ENCODE measurements around the gene PISD.

Gene PISD

DNA sequence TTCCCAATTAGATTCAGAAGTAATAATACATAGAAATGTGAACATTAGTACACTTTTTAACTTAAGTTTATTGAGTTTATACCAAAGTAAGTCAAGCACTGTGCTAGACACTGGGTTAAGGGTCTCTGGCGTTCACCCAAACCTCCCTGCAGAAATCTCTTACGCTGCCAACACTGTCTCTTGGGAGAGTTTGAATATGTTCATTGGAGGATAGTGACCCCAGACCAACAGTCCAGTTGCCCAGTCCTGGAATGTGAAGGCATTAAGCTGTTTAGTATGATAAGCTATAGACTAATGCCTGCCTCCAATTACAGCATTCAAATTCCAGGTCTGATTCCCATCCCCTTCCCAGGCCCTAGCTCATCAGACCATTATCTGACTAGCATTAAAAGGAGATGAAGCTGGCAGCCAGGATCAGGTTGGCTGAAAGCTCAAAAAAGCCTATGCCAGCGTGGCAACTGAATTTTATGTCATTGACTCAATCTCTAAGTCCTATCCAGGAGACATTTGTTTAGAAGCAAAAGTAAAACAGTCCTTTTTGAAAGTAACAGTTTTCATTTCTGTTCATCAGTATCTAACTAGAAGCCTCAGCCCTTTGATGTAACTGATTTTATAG lies 87.9 kb downstream of the PISD start:
- H3K4me1 ChIP-seq (ENCODE audit: control extremely low read depth in 1 of 4, control insufficient read depth in 4 of 4, insufficient read depth in 4 of 4, low read length in 3 of 4): no peaks in the 10 kb centered on the region
- CTCF ChIA-PET: interaction anchor here (1.0 to 1.6 kb wide), 2 partner anchors 9 to 17 kb away, joined by 4 to 11 read pairs; no protein-coding TSS in a partner anchor
- H3K27ac ChIP-seq (ENCODE audit: insufficient read depth in 1 of 2, low read depth in 1 of 2, low read length in 2 of 2, poor library complexity in 1 of 2, severe bottlenecking in 2 of 2): no peak overlapping the region
- no peak overlapping the region for H3K4me3 ChIP-seq (ENCODE audit: control insufficient read depth in 1 of 7, extremely low read depth in 1 of 7, insufficient read depth in 4 of 7, low read depth in 2 of 7, low read length in 6 of 7)
- peaks cover 4 to 51% (median 29%) of the 10 kb centered on the region in 4 experiments for H3K36me3 ChIP-seq (ENCODE audit: control insufficient read depth in 4 of 4, insufficient read depth in 4 of 4, low read length in 3 of 4)
- 100% methylated on average over 2 of the region's 3 CpGs for WGBS (ENCODE audit: insufficient coverage)
- no peak for DNase-seq
- H3K27me3 ChIP-seq (replicated peaks in 2 of 5; ENCODE audit: control insufficient read depth in 4 of 5, insufficient read depth in 5 of 5, low read length in 4 of 5): no peaks in the 10 kb centered on the region
- POLR2A ChIA-PET: no interaction called here
- no peaks in the 10 kb centered on the region for H3K9me3 ChIP-seq (ENCODE audit: control extremely low read depth in 1 of 5, control insufficient read depth in 4 of 5, insufficient read depth in 2 of 5, low read depth in 1 of 5, low read length in 4 of 5)

DNA sequence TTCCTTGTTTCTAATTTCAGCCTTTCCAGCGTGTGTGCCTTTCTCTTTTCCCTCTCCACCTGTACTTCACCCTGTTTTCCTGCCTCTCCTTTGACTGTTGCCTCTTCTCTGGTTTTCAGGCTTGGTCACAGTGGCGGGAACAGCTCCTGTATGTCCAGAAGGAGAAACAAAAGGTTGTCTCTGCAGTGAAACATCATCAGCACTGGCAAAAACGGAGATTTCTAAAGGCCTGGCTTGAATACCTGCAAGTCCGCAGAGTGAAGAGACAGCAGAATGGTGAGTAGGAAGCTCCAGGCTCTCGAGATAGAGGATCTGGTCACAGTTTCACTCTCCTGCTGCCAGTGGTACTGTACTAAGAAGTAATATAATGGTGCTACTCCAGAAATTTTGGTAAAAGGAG lies 89.1 kb downstream of the PISD start:
- Histone ChIP-seq H3K4me3 (ENCODE audit: control insufficient read depth in 1 of 7, extremely low read depth in 1 of 7, insufficient read depth in 4 of 7, low read depth in 2 of 7, low read length in 6 of 7) (no peak overlapping the region), H3K27ac (ENCODE audit: insufficient read depth in 1 of 2, low read depth in 1 of 2, low read length in 2 of 2, poor library complexity in 1 of 2, severe bottlenecking in 2 of 2) (no peak overlapping the region), H3K9me3 (ENCODE audit: control extremely low read depth in 1 of 5, control insufficient read depth in 4 of 5, insufficient read depth in 2 of 5, low read depth in 1 of 5, low read length in 4 of 5) (no peaks in the 10 kb centered on the region), H3K36me3 (ENCODE audit: control insufficient read depth in 4 of 4, insufficient read depth in 4 of 4, low read length in 3 of 4) (peaks cover 4 to 46% (median 24%) of the 10 kb centered on the region in 4 experiments), H3K27me3 (replicated peaks in 2 of 5; ENCODE audit: control insufficient read depth in 4 of 5, insufficient read depth in 5 of 5, low read length in 4 of 5) (no peaks in the 10 kb centered on the region), H3K4me1 (ENCODE audit: control extremely low read depth in 1 of 4, control insufficient read depth in 4 of 4, insufficient read depth in 4 of 4, low read length in 3 of 4) (no peaks in the 10 kb centered on the region)
- WGBS (ENCODE audit: insufficient coverage): 93% methylated on average over 5 of the region's 5 CpGs
- DNase-seq: no peak
- ChIA-PET POLR2A (no interaction called here), CTCF (no interaction called here)

DNA sequence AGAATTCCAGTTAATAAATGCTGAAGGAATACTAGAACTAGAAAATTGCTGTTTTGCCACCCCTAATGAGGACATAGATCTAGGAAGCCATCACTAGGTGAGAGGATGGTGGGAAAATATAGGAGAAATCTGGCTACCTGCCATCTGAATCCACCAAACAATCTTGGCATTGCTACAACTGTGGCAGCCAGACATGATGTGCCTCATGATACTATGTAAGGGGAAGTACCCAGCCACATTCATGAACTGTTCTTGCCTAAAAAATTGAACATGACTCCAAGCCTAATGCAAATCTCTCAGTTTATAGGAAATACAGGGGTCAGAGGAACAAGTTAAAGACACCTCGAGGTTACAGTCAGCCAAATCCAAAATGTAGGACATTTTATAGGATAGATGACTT lies 92.9 kb downstream of the PISD start:
- no peaks in the 10 kb centered on the region for H3K9me3 ChIP-seq (ENCODE audit: control extremely low read depth in 1 of 5, control insufficient read depth in 4 of 5, insufficient read depth in 2 of 5, low read depth in 1 of 5, low read length in 4 of 5)
- no CpG with 5 or more reads among the region's 1 CpG for WGBS (ENCODE audit: insufficient coverage)
- ChIA-PET POLR2A (no interaction called here), CTCF (no interaction called here)
- H3K36me3 ChIP-seq (ENCODE audit: control insufficient read depth in 4 of 4, insufficient read depth in 4 of 4, low read length in 3 of 4): peaks cover 5 to 19% (median 8%) of the 10 kb centered on the region in 4 experiments
- H3K4me1 ChIP-seq (ENCODE audit: control extremely low read depth in 1 of 4, control insufficient read depth in 4 of 4, insufficient read depth in 4 of 4, low read length in 3 of 4): no peaks in the 10 kb centered on the region
- no peak for DNase-seq
- no peaks in the 10 kb centered on the region for H3K27me3 ChIP-seq (replicated peaks in 2 of 5; ENCODE audit: control insufficient read depth in 4 of 5, insufficient read depth in 5 of 5, low read length in 4 of 5)
- H3K27ac ChIP-seq (ENCODE audit: insufficient read depth in 1 of 2, low read depth in 1 of 2, low read length in 2 of 2, poor library complexity in 1 of 2, severe bottlenecking in 2 of 2): no peak overlapping the region
- H3K4me3 ChIP-seq (ENCODE audit: control insufficient read depth in 1 of 7, extremely low read depth in 1 of 7, insufficient read depth in 4 of 7, low read depth in 2 of 7, low read length in 6 of 7): no peak overlapping the region
